Stimulated activated CD4-positive, alpha-beta T cell treated with anti-CD3 and anti-CD28 coated beads, Interleukin-1b, Interleukin-23, amount 100 ng/mL, for 4 hours (primary cell): ENCODE results near the gene DUSP22.
"Not testable (repeated sequence)": the region's sequence is repeated elsewhere in the genome, so short reads cannot be mapped to it uniquely, and the experiment has no call there.

ENCODE experiments used
- DNase-seq, 2 donors: peaks; one replicate each; pipeline ENCODE4 v3.0.0-alpha.2; 2020; ENCODE audit warnings: low read depth in 2 of 2

Gene DUSP22

DNA sequence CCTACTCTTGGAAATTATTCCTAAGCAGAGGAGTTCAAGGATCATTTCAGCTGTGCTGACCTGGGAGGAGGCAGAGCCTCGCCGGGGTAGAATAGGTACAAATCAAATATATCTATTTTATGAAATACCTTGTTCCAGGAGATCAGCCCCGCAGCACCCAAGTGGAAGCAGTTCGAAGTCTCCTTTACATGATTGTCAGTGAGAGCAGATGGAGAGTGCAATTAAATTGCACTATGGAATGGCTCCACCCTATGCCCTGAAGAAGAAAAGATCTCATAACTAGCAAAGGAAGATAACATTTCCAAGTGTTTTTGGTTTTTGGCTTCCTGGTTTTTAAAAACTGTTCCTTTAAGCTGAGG lies 31.4 kb downstream of the DUSP22 start:
- DNase-seq = no peak

DNA sequence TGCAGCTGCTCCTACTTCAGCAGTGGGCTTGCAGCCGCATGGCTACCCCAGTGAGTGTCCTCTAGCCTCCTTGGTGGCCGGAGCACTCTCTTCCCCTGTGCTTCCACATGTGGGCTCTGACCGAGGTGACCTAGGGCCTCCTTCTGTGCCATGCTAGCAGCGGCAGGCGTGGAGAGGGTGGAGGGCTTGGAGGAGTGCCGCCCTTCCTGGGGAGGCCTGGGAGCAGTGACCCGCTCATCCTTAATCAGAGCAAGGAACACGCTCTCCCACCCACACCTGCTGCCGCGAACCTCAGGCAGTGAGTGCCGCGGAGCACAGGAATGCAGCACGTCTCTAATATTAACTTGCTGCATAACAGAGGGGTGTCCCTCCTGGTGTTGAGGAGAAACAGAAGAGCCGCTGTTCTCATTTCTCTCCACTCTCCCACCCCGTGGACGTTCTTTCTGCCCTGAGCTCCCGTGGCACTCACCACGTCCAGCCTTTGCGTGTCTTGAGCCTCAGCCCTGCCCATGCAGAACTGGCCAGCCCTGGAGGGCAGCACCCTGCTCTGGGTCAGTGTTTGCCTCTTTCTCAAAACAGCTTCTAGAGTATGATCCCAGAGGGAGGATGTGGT lies 31.9 kb downstream of the DUSP22 start:
- DNase-seq = no peak

GRCh38 chr6:324729-325125 lies 32.4 kb downstream of the DUSP22 start:
- DNase-seq = no peak

DNA sequence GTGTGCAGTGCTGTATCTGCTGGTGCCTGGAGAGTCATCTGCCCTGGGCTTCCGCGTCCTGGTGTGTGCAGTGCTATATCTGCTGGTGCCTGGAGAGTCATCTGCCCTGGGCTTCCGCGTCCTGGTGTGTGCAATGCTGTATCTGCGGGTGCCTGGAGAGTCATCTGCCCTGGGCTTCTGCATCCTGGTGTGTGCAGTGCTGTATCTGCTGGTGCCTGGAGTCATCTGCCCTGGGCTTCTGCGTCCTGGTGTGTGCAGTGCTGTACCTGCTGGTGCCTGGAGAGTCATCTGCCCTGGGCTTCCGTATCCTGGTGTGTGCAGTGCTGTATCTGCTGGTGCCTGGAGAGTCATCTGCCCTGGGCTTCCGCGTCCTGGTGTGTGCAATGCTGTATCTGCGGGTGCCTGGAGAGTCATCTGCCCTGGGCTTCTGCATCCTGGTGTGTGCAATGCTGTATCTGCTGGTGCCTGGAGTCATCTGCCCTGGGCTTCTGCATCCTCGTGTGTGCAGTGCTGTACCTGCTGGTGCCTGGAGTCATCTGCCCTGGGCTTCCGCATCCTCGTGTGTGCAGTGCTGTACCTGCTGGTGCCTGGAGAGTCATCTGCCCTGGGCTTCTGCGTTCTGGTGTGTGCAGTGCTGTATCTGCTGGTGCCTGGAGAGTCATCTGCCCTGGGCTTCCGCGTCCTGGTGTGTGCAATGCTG lies 33.0 kb downstream of the DUSP22 start:
- not testable (repeated sequence) for DNase-seq

DNA sequence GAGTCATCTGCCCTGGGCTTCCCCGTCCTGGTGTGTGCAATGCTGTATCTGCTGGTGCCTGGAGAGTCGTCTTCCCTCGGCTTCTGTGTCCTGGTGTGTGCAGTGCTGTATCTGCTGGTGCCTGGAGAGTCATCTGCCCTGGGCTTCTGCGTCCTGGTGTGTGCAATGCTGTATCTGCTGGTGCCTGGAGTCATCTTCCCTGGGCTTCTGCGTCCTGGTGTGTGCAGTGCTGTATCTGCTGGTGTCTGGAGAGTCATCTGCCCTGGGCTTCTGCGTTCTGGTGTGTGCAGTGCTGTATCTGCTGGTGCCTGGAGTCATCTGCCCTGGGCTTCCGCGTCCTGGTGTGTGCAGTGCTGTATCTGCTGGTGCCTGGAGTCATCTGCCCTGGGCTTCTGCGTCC lies 33.8 kb downstream of the DUSP22 start:
- not testable (repeated sequence) for DNase-seq

DNA sequence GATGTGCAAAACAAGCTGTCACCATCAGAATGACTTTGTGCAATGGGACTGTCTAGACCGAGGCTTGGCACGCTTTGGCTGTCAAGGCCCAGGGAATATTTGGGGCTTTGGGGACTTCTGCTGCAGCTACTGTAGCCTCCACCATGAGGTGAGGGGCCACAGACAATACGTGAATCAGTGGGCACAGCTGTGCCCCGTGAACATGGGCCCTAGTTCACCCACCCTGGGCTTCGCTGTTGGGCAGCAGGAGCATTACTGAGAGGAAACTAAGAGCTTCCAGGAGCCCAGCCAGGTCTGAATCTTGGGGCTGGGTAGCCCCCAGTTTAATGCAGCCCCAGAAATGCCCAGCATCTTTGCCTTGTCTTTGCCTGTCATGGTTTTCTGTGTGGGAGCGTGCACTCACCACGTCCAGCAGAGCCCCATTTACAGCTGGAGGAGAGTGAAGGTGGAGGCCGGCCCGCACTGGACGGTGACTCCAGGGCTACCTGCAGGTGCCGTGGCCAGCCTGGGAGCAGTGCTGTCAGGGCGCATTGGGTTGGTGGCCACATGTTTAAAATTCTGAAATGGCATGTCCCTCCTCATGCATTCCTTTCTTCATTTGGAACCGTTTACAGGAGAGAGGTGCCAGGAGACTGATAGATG lies 34.7 kb downstream of the DUSP22 start:
- no peak for DNase-seq

GRCh38 chr6:327538-328116 lies 35.3 kb downstream of the DUSP22 start:
- no peak for DNase-seq

DNA sequence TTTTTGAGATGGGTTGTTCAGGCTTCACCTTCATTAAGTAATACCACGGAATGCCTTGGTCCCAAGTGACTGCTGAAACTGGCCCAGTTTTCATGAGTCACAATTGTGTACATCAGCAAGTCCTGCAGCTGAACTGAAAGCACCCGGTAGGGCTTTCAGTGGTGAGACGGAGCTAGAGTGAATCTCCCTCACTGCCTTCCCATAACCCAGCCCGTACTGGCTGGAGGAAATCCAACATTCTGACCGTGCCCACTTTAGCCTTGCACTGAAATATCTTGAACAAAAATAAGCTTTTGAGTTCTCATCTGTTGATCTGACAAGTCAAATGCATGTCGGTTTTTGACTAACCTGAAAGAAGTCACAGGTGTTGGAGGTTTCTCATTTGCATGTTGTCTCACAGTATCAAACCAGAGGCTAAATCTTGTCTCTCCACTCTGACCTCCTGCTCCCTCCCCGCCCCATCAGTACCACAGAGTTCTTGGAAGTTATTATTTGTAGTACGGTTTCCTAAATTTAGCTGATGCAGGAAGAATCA lies 35.9 kb downstream of the DUSP22 start:
- DNase-seq = peak in 1 of 2 donors; percentile 9

DNA sequence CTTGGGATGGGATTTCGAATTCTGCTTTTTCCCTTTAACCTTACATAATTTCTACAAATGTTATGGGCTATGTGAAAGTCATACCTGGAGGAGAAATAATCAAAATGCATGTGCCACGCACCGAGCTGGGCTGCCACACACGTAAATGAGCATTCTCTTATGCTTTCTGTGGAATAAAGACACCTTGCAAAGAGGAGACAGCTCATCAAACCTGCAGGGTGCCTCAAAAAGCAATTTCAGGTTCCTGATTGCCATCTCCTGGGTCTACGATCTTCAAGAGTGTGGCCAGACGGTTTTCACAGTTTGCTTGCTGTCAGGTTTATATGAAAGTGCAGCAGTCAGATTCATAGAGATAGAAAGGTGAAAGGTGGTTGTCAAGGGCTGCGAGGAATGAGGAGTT lies 36.6 kb downstream of the DUSP22 start:
- no peak for DNase-seq

GRCh38 chr6:329888-330691 lies 37.8 kb downstream of the DUSP22 start:
- DNase-seq = no peak

DNA sequence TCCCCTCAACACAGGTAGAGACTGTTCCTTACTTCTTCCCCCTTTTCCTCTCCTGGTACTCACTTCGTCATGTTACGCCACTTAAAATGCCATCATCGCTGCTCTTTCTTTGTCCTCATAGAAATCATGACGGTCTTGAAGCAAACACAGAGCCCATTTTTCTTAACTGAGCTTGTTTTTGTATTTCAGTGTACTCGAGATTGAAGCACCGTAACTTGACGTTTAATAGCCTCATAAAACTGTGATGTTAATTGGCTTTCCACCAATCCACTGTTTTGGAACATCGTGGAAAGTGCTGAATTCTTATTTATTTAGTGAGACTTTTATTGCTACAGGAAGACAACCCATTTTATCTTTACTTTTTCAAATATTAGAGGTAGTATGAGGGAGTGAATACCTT lies 38.7 kb downstream of the DUSP22 start:
- DNase-seq = no peak

DNA sequence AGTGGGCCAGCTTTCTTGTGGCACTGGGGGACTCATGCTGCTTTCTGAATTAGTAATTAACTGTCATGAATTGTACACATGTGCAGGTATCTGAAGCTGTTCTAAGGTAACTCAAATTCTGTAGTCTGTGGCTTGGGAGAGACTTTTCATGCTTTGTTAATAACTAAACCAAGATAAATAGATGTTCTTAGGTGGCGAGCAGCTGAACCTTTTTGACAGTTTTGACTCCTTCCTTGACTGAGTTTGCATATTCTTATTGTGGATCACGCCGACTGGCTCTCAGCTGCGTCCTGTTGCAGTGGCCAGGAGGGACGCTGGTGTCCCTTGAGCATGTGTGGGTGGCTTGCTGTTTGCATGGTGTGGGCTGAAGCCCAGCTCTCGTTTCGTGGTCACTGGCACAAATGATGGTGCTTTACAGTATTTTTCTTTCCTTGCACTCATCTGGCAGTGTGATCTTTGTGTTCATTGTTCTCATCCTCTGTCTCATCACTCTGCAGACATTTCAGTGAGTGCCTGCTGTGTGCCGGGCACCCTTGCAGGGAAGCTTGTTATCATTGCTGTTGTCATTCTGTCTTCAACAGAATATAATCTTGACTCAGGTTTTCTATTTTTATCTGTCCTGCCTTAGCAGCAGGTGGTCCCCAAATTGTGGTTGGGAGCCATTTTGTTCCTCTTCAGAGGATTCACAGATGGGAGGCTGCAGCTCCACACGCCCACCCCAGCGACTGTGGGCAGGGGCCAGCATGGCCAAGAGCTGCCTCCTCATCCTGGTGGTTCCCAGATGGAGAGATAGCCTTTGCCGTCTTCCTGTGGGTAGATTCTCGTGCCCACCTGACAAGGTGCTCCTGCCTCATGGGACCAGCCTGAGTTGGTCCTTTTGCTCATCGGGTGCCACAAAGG lies 39.6 kb downstream of the DUSP22 start:
- no peak for DNase-seq

- no peak for DNase-seq
Observed at GRCh38 chr6:332671-333070, 40.4 kb downstream of the DUSP22 start.

- no peak for DNase-seq
Observed at GRCh38 chr6:333379-334002, 41.2 kb downstream of the DUSP22 start.

DNA sequence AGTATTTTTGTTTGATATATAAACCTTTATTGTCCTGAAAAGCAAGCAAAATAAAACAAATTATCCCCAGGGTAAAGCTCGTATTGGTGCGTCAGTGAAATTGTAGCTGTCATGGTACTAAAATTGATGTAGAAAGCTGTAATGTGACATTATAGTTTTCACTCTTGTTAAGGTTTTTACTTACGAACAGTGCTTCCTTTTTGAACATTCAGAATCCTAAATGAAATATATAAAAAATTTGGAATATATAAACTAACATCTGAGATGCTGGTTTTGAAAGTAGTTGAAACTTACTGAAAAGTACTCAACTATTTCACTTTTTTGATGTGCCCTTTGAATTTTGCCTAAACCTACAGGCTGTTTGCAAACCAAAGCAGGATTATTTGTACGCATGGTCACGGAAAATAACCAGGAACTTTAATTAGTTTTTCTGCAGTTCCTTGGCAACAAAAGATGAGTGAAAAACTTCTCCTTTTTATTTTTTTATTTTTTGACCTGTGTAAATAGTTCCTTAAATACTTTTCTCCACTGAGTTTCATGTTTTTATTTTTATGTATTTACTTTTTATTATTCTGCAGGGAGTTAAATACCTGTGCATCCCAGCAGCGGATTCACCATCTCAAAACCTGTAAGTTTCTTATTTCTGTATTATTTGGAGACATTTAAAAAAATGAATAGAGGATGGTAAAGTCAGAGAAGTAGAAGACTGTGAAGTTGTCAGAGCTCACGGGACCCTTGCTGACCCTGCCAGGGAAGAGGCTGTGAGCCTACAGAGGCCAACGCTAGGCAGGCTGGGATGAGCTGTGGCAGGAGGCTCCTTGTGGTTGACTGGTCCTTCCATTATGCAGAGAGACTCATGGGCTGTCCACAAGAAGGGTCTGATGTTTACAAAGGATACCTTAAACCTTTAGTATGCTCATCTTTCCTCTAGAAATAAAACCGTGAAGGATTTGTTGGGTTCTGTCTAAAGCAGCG lies 42.5 kb downstream of the DUSP22 start:
- no peak for DNase-seq

DNA sequence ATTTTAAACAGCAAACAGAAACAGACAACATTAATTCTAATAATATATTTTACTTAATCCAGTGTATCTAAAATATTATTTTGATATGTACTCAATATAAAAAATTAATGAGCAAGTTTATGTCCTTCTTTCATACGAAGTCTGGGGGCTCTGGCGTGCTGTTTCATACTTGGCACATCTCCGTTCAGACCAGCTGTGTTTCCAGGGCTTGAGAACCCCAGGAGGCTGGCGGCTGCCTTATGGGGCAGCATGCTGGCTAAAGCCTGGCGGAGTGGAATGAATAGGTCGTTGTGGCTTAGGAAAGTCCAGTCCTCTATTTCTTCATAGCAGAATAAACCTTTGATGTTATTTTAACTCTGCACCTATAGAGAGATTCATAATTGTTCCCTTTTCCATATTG lies 43.3 kb downstream of the DUSP22 start:
- DNase-seq = no peak

DNA sequence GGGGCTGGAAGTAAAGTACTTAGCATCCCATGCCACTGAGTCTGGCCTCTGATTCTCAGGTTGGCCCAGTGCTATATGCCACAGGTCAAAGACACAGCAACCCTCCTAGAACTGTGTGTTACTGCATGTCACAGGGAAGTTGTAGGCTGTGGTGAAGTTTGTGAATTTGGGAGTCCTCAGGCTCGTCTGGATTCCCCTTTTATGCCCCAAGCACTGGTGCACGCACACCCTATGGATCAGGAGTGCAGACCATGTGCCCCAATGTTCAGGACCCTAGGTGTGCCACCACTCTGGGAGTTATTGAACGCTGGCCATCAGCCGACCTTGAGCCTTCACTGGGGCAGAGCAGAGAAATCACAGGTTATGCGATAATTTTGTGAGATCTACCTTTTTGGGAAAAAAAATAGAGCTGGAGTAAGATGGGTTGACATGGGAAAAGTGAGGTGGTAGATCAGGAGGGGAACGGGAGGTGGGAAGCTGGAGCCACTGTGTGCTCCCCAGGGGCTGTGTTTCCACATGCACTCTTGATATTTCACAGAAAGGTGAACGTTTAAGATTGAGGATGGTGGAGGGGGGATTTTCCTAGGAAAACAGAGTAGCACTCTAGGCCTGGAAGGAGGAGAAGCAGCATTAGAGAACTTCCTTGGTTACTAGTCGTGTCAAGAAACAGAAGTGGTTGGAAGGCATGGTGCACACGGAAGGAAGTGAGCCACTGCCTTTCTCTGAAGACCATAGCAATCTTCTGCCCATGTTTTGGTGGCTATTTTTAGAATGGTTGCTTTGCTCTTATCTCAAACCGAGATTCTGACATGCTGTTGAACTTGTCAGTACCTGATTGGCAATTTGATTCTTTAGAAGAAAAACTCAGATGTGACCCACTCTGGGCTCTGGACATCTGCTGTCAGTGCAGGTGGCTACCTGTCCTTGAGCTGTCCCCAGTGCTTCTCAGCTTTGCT lies 44.1 kb downstream of the DUSP22 start:
- DNase-seq = no peak

- DNase-seq = peak in 1 of 2 donors; percentile 24
Observed at GRCh38 chr6:337805-338368, 45.6 kb downstream of the DUSP22 start.
